ENCODE data around the gene VAV3.

DNA sequence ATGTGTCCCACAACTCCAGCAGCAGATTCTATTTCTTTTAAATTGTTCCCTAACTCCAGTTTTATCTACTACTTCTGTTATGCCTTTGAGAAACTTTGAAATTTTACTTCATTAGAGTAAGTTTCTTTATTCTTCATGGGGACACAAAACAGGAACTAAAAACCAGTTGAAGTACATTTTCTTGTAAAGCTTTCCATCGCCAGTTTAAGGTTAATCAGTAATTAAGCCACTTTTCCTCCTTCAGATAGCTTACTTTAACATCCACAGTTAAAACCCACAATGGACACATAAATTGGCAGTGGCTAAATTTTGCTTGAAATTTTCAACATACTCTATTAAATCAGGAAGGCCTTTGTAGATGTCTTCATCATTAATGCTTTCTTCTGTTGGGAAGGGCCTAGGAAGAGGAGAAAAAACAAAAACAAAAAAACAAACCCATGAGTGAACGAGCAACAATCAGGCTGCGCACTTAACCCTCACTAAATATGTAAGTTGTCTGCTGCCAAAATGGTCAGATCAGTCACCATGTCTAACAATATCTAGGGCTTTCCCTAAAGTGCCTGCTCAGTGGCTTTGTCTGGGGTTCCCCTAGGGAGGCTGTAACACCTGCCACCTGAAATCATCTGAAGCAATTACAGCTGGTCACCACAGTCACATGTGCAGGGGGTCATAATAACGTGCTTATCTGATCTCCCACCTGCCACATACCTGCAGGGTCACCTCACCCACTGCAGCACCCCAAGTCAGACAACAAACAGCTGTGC, 187.9 kb downstream of the VAV3 start:
- TF ChIP-seq, protein P1, sequence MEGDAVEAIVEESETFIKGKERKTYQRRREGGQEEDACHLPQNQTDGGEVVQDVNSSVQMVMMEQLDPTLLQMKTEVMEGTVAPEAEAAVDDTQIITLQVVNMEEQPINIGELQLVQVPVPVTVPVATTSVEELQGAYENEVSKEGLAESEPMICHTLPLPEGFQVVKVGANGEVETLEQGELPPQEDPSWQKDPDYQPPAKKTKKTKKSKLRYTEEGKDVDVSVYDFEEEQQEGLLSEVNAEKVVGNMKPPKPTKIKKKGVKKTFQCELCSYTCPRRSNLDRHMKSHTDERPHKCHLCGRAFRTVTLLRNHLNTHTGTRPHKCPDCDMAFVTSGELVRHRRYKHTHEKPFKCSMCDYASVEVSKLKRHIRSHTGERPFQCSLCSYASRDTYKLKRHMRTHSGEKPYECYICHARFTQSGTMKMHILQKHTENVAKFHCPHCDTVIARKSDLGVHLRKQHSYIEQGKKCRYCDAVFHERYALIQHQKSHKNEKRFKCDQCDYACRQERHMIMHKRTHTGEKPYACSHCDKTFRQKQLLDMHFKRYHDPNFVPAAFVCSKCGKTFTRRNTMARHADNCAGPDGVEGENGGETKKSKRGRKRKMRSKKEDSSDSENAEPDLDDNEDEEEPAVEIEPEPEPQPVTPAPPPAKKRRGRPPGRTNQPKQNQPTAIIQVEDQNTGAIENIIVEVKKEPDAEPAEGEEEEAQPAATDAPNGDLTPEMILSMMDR (IDR thresholded peaks at IDR 0.05), result no peak
- no peak for TF ChIP-seq POLR2A (IDR thresholded peaks at IDR 0.05)

Measured in adrenal gland (tissue), 5 donors.